Stimulated activated CD4-positive, alpha-beta T cell treated with anti-CD3 and anti-CD28 coated beads, Interleukin-12 subunit alpha, Interleukin-12 subunit beta, amount 100 ng/mL, for 24 hours (primary cell): ENCODE measurements around the gene ZNRD2.
"Not testable (repeated sequence)": the region's sequence is repeated elsewhere in the genome, so short reads cannot be mapped to it uniquely, and the experiment has no call there.

Experiments
- DNase-seq, 2 experiments: peaks; one replicate each; pipeline ENCODE4 v3.0.0-alpha.2; 2020; ENCODE audit warnings: low read depth in 2 of 2

Gene ZNRD2, protein sequence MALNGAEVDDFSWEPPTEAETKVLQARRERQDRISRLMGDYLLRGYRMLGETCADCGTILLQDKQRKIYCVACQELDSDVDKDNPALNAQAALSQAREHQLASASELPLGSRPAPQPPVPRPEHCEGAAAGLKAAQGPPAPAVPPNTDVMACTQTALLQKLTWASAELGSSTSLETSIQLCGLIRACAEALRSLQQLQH

DNA sequence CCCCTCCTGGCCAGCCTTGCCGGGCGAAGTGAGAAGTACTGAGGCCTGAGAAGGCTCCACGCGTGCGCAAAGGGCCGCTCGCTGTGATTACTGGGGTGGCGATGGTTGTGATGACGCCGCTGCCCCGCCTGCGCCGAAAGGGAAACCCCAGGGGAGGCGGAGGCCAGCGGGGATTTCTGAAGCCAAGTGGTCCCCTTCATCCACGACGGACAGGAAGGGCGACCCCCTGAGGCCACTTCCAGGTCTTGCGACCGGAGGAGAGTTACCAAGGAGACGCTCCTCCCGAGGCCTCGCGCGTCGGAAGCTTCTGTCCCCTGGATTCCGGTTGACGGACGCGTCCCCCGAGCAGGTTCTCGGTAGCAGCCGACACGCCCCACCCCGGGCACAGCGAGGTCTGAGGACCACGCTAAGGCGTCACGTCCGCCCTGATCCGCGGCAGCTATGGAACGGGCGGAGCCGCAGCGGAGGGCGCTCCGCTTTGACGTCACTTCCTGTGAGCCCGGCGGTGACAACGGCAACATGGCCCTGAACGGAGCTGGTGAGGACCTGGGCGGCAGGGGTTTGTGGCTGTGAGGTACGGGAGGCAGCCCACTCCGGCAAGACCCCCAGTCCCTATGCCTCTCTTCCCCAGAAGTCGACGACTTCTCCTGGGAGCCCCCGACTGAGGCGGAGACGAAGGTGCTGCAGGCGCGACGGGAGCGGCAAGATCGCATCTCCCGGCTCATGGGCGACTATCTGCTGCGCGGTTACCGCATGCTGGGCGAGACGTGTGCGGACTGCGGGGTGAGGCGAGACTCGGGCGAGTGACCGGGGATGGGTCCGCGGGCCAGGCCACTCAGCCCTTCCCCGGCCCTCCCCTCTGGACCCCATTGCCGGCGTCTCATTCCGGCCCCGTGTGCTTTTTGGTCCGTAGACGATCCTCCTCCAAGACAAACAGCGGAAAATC, at the start of gene ZNRD2:
TSS of gene ZNRD2 (plus strand) at position 505 of the 946 bp plus-strand sequence. CDS start at position 520, 15 bp downstream.
- peak; percentile 96 to 98 for DNase-seq

DNA sequence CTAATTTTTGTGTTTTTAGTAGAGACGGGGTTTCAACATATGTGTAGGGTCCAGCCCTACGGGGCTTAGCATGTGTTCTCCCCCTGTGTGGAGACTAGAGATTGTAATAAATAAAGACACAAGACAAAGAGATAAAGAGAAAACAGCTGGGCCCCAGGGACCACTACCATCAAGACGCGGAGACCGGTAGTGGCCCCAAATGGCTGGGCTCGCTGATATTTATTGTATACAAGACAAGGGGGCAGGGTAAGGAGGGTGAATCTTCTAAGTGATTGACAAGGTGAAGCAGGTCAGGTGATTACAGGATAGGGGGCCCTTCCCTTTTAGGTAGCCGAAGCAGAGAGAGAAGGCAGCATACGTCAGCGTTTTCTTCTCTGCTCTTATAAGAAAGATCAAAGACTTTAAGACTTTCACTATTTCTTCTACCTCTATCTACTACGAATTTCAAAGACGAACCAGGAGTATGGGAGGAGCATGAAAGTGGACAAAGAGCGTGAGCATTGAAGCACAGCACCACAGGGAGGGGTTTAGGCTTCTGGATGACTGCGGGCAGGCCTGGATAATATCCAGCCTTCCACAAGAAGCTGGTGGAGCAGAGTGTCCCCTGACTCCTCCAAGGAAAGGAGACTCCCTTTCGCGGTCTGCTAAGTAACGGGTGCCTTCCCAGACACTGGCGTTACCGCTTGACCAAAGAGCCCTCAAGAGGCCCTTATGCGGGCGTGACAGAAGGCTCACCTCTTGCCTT, 48.3 kb upstream of the ZNRD2 start:
- not testable (repeated sequence) for DNase-seq

DNA sequence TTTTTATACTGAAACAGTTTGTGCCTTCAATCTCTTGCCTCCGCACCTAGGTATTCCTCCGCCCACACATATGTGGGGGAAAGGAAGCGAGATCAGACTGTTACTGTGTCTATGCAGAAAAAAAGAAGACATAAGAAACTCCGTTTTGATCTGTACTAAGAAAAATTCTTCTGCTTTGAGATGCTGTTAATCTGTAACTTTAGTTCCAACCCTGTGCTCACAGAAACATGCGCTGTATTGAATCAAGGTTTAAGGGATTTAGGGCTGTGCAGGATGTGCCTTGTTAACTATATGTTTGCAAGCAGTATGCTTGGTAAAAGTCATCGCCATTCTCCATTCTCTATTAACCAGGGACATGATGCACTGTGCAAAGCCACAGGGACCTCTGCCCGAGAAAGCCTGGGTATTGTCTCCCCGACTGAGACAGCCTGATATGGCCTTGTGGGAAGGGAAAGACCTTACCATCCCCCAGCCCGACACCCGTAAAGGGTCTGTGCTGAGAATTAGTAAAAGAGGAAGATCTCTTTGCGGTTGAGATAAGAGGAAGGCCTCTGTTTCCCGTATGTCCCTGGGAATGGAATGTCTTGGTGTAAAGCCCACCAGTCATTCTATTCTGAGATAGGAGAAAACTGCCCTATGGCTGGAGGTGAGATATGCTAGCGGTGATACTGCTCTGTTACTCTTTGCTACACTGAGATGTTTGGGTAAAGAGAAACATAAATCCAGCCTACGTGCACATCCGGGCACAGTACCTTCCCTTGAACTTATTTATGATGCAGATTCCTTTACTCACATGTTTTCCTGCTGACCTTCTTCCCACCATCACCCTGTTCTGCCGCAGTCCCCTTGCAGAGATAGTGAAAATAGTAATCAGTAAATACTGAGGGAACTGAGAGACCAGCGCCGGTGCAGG, 47.3 kb upstream of the ZNRD2 start:
- not testable (repeated sequence) for DNase-seq

DNA sequence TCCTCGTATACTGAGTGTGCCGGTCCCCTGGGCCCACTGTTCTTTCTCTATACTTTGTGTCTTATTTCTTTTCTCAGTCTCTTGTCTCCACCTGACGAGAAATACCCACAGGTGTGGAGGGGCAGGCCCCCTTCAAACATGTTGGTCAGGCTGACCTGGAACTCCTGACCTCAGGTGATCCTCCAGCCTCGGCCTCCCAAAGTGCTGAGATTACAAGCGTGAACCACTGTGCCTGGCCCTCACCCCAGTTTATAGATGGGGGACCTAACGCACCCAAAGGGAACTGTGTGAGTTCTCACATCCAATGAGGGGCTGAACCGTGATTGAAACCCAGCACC, 46.7 kb upstream of the ZNRD2 start:
- DNase-seq: not testable (repeated sequence)

DNA sequence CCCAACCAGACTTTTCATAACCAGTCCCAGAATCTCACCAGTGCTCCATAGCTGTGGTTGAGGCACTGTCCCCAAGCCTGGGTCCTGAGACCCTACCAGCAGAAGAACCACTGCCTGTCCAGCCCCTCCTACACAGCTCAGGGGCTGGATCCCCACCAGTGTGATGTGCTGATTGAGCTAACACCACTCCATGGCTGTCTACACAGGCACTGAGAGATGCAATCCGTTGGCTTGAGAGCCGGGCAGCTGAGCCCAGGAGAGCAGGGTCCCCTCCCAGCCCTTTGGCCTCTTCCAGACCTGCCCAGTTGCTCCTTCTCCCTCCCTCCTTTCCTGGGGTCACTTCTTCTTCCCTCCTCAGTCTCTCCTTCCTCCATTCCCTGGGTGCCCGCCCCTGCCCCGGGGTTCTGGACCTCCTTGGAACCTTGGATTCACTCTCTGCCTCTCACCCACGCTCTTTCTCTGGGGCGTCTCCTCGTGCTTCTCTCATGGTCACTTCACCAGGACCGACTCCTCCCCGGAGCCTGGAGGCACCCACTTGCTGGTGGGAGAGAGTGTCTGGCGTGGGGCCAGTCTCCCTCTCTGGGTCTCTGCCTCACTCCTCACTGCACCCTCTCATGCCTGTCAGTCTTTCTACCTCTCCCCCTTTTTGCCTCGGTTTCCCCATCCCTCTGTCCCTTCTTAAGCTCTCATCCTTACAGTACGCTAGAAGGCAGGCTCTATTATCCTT, 46.1 kb upstream of the ZNRD2 start:
- DNase-seq: no peak

DNA sequence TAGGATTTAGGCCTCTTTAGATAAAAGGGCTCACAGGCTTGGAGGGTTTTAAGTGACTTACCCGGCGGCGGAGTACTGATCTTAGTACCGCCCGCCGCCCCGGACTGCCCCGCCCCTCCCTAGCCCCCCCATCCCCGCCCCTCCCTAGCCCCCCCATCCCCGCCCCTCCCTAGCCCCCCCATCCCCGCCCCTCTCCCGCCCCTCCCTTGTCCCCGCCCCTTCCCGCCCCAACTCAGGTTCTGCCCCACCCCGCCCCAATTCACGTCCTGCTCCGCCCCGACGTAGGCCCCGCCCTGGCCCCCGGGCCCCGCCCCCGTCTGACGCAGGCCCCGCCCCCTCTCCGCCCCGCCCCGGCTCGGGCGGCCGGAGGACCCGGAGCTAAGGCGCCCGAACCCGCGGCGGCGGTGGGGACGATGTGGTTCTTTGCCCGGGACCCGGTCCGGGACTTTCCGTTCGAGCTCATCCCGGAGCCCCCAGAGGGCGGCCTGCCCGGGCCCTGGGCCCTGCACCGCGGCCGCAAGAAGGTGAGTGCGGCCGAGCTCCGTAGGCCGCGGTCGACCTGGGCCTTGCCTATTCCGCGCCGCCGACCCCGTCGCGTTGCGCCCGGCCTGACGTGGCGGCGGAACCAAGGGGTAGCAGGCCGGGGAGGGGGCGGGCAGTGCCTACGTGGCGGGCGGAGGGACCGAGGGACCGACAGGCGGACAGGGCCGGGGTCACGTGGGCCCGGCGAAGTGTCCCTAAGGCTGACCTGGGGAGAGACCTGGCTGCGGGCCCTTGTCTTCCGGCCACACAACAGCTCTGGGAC, 45.3 kb upstream of the ZNRD2 start, which contains the start of gene SCYL1:
TSS of gene SCYL1 (plus strand) at position 343 of the 805 bp plus-strand sequence. CDS start at position 414, 71 bp downstream.
- peak; percentile 65 to 73 for DNase-seq

DNA sequence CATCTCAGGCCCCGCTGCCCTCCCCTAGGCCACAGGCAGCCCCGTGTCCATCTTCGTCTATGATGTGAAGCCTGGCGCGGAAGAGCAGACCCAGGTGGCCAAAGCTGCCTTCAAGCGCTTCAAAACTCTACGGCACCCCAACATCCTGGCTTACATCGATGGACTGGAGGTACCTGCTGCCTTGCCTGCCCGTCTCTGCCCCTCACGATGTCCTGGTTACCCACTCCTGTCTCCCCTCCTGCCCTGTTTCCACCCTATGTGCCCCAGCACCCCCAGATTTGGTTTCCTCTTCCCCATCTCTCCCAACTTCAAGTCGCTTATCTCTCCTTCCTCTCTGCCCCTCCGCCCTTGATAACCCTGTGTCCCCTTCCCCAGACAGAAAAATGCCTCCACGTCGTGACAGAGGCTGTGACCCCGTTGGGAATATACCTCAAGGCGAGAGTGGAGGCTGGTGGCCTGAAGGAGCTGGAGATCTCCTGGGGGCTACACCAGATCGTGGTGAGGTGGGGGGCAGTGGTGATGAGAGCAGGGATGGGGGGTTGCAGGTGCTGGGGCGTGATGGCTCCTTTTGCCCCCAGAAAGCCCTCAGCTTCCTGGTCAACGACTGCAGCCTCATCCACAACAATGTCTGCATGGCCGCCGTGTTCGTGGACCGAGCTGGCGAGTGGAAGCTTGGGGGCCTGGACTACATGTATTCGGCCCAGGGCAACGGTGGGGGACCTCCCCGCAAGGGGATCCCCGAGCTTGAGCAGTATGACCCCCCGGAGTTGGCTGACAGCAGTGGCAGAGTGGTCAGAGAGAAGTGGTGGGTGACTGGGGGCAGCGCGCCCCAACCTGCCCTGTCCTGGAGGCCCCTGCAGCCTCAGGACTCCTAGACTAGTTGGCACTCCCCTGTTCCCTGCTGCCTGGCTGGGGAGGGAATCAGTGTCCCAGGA, 44.5 kb upstream of the ZNRD2 start:
- DNase-seq: no peak

DNA sequence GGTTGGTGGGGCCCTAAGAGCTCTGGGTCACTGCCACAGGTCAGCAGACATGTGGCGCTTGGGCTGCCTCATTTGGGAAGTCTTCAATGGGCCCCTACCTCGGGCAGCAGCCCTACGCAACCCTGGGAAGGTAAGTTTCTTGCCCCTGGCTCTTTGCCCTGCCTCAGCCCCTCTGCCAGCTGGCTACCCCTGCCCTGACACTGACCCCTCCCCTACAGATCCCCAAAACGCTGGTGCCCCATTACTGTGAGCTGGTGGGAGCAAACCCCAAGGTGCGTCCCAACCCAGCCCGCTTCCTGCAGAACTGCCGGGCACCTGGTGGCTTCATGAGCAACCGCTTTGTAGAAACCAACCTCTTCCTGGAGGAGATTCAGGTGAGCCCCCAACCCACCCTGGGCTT, 43.5 kb upstream of the ZNRD2 start:
- no peak for DNase-seq

DNA sequence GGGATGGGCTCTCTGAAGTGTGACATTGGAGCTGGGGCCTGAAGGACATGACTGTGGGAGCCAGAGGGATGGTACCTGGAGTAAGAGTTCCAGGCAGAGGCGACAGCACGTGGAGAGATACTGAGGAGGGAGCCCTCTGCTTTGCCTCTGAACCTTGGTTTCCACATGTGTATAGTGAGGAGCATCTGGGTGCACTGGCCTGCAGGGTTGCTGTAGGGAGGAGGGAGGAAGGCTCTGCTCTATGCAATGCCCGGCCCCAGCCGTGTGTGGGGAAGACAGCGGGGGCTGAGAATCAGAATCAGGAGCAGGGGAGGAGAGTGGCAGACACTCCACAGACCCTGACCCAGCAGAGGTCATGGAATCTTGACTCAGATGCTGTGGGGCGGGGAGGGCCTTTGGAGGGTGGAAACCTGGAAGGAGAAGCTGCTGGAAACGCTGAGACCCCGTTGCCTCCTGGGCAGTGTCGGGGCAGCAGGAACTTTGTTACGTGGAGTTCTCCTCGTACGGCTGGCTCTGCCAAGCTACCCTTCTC, 41.4 kb upstream of the ZNRD2 start:
- no peak for DNase-seq

DNA sequence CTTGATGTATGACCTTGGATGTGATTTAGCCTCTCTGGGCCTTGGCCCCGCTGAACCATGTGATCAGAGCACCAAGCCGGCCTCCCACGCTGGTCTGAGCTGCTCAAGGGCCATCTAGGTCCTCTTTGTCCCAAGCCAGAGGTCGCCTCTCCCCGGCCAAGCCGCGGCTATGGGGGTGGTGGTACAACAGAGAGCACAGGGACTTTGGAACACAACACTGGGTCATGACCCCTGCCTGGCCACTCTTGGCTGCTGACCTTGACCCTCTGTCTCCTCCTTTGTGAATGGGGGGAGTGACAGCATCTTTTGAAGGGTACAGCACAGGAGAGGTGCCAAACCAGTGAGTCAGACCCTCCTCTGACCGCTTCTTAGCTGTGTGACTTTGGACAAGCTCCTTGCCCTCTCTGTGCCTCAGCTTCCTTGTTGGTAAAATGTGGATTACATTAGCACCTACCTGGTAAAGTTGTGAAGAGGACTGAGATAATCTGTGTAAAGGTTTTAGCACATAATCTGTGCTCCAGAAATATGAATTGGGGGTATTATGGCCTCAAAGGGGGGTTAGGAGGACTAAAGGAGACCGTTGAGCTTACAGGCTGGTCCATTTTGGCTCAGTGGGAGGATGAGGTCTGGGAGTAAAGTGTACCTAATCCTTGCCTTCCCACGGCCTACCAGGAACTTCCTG, 40.7 kb upstream of the ZNRD2 start:
- DNase-seq: no peak

DNA sequence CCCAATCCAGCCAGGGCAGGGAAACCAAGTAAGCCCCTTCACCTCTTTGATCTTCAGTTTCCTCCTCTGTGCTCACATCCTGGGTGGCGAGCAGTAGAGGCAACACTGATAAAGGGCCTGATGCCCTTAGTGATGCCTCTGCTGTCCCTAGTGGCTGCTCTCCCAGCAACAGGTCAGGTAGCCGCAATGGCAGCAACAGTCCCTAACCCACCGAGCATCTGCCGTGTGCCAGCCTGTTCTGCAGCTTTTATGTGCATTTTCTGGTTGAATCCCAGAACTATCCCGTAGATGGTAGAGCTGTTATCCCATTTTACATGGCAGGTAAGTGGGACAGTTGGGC, 40.1 kb upstream of the ZNRD2 start:
- no peak for DNase-seq

DNA sequence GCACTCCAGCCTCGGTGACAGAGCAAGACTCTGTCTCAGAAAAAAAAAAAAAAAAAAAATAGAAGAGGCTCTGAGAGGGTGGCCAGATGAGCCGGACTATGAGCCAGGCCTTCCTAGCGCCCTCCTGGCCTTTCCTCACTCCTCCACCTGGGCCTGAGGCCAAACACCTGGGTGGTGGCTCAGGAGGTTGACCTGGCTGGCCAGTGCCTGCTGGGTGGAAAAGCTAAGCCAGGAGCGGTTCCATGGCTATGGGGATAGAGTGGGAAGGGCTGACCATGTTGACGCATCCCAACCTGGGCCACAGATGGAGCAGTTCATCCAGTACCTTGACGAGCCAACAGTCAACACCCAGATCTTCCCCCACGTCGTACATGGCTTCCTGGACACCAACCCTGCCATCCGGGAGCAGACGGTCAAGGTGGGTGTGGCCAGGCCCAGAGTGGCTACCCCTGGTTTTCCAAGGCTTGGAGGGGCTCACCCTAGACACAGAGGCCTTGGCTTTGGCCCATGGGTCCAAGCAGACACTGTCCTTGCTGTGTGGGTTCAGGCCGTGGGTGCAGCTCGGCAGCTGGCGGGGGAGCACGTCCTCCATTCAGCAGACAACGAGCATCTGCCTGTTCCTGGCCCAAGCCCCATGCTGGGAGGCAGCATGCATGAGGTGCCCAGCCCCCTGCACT, 37.8 kb upstream of the ZNRD2 start:
- DNase-seq: no peak

DNA sequence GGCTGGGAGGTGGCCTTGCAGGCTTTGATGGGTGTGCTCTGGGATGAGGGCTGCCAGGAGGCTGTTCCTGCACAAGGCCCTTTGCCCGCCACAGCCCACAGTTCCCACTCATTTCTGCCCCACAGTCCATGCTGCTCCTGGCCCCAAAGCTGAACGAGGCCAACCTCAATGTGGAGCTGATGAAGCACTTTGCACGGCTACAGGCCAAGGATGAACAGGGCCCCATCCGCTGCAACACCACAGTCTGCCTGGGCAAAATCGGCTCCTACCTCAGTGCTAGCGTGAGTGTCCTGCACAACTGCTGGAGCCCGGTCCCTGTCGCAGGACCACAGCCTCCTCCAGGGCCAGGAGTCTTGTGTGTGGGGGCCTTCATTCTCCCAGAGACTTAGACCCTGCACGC, 35.2 kb upstream of the ZNRD2 start:
- DNase-seq: no peak

DNA sequence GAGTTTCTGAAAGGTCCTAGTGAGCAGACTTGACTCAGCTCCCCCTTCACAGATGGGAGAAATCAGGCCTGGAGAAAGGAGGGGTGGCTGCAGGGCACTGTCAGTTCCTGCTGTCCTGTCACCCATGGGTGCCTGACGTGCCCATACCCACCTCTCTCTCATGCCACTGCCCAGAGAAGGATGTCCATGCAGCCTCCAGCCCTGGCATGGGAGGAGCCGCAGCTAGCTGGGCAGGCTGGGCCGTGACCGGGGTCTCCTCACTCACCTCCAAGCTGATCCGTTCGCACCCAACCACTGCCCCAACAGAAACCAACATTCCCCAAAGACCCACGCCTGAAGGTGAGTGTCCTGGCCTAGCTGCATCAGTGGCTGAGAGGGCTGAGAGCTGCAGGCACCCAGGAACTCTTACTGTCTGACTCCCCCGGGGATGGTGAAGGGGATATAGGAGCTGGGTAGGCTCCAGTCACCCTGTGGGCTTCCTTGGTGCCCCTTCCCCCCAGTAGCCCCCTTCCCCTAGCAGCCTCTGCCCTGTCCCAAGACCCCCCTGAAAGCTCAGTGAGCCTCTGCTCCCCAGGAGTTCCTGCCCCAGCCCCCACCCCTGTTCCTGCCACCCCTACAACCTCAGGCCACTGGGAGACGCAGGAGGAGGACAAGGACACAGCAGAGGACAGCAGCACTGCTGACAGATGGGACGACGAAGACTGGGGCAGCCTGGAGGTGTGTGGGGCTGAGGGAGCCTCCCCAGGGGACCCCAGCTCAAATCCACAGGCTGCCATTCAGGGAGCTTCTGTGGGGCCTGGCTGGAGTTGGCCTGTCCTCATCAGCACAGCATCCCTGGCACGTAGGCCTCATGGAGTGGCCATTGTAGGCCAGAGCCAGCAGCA, 33.6 kb upstream of the ZNRD2 start:
- DNase-seq: no peak

DNA sequence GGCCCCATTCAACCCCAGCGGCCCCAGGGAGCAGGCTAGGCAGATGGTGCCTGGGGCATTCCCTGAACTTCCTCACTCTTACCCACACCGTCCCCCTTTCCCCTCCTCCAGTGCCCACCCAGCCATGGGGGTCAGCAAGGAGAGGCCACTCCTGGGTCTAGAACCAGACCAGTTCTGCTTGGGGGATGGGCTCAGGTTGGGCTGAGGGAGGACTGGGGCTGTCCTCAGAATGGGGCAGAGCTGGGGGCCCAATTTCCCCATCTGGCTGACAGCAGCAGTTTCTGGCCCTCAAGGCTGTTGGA, 33.0 kb upstream of the ZNRD2 start:
- DNase-seq: no peak

DNA sequence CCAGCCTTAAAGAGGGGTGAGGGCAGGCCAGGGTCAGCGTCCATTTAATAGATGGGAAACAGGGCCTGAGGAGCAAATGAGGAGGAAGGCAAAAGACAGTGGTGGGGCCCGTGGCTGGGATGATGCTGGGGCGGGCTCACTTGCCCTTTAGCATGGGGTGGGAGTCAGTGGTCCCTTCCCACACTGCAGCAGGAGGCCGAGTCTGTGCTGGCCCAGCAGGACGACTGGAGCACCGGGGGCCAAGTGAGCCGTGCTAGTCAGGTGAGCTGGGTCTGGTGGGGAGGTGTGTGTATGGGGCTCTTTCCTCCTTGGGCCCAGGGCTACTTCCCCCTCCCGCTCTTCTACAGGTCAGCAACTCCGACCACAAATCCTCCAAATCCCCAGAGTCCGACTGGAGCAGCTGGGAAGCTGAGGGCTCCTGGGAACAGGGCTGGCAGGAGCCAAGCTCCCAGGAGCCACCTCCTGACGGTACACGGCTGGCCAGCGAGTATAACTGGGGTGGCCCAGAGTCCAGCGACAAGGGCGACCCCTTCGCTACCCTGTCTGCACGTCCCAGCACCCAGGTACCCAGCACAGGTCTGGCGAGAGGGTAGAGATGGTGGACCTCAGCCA, 32.6 kb upstream of the ZNRD2 start:
- no peak for DNase-seq
